Neural progenitor cell (in vitro differentiated cells): ENCODE results near the gene LDB2.

Experiments
- CTCF ChIP-seq: fragments of 200-600 bp; sonication (generic); IDR thresholded peaks from 2 replicates; pipeline ENCODE4 v1.5.1; 2017; ENCODE audit warnings: antibody characterized with exemption, mild to moderate bottlenecking
- EZH2phosphoT487 ChIP-seq: fragments of 200-600 bp; sonication (generic); IDR thresholded peaks from 2 replicates; pipeline ENCODE4 v1.6.1; 2017; ENCODE audit warnings: antibody characterized with exemption

GRCh38 chr4:16706251-16706650 is 192.2 kb downstream of the LDB2 start:
- TF ChIP-seq CTCF (no peak), EZH2phosphoT487 (no peak)
